ENCODE measurements around the gene GBF1. TPM values are rescaled to one million over a fixed set of nuclear protein-coding genes. Genes with fewer than 3 reads are reported as not detected.
A peak's percentile ranks its signal among the peaks of the same experiment; 100 is the strongest.

The GBF1 gene
- total RNA-seq, 2 donors from 2014 or later: 32.1 to 44.2 TPM

DNA sequence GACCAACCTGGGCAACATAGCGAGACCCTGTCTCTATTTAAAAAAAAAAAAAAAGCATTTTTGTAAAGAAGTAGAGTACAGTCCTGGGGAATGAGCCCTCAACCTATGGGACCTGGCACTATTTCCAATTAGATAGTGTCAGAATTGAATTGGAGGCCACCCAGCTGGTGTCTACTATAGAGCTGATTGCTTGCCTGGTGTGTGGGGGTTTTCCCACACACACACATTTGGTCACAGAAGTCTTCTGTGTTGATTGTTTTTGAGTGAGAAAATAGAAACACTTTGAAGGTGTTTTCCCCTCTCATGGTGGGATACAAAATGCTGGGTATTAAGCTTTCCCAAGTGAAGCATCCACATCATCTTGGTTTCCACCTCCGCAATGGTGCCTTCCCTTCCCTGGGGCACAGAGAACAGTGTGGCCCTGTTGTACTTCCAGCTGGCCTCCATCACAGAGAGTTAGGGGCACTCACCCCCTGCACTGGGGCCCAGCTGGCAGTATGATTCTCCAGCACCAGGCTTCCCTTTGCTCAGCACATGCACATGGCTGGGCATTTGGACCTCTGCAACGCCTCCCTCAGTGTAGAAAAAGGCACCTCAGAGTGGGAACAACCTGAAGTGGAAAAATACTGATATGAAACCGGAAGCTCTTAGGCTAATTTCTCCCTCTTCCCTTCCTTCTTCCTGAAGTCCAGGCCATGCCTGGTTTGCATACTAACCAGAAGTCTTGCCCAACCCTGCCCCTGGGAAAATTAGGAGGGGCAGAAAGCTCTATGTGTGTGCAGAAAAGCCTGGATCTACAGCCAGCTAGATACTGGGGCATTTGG is 139.5 kb downstream of the GBF1 start:
- DNase-seq (ENCODE audit: low spot score in 2 of 2) (no peak), ATAC-seq (no peak)
- Mint-ChIP-seq H3K9me3 (no peaks in the 10 kb centered on the region), H3K27ac (peak overlapping the region in 1 of 2 donors; percentile 57), H3K36me3 (no peaks in the 10 kb centered on the region)

DNA sequence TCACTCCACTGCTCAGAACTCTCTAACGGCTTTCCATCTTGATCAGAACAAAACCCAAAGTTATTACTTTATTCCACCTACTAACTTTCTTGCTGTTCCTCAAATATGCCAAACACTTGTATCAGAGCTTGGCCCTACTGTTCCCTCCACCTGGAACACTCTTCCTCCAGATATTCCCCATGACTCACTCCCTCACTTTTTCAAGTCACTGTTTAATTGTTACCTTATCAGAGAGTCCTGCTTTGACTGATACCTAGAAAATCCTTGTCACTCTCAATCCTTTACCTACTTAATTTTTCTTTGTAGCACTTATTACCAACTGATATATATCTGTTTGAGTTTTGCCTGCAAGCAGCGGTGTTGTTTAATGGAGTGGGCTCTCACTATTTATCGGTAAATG is 144.6 kb downstream of the GBF1 start:
- Mint-ChIP-seq H3K27ac (no peak overlapping the region), H3K9me3 (no peaks in the 10 kb centered on the region), H3K36me3 (peaks cover 6% of the 10 kb centered on the region in 2 donors)
- no peak for ATAC-seq
- DNase-seq (ENCODE audit: low spot score in 2 of 2): no peak

GRCh38 chr10:102392306-102392705 is 147.0 kb downstream of the GBF1 start:
- Mint-ChIP-seq H3K36me3 (peaks cover 20 to 23% of the 10 kb centered on the region in 2 donors), H3K27ac (no peak overlapping the region), H3K9me3 (no peaks in the 10 kb centered on the region)
- DNase-seq (ENCODE audit: low spot score in 2 of 2): no peak
- no peak for ATAC-seq

DNA sequence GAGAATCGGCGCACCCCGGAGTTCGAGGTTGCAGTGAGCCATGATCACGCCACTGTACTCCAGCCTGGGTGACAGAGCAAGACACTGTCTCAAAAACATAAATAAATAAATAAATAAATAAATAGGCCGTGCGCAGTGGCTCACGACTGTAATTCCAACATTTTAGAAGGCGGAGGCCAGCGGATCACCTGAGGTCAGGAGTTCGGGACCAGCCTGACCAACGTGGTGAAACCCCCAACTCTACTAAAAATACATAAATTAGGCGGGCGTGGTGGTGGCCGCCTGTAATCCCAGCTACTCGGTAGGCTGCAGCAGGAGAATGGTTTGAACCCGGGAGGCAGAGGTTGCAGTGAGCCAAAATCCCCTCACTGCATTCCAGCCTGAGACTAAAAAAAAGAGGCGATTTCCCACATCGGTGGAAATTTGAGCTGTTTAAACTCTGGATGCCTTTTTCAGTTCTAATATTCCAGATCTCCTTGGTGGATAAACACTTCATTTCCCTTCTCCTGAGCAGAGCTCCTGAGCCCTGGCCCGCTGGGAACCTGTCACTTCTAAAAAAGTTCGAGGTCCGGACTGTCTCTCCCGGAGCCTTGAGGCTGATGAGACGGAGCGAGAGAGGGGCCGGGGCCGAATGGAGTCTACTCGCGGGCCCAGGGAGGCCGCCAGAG is 148.2 kb downstream of the GBF1 start:
- no peak for DNase-seq (ENCODE audit: low spot score in 2 of 2)
- Mint-ChIP-seq H3K9me3 (no peaks in the 10 kb centered on the region), H3K27ac (peak overlapping the region; percentile 96 to 97), H3K36me3 (peaks cover 32 to 33% of the 10 kb centered on the region in 2 donors)
- ATAC-seq: no peak

DNA sequence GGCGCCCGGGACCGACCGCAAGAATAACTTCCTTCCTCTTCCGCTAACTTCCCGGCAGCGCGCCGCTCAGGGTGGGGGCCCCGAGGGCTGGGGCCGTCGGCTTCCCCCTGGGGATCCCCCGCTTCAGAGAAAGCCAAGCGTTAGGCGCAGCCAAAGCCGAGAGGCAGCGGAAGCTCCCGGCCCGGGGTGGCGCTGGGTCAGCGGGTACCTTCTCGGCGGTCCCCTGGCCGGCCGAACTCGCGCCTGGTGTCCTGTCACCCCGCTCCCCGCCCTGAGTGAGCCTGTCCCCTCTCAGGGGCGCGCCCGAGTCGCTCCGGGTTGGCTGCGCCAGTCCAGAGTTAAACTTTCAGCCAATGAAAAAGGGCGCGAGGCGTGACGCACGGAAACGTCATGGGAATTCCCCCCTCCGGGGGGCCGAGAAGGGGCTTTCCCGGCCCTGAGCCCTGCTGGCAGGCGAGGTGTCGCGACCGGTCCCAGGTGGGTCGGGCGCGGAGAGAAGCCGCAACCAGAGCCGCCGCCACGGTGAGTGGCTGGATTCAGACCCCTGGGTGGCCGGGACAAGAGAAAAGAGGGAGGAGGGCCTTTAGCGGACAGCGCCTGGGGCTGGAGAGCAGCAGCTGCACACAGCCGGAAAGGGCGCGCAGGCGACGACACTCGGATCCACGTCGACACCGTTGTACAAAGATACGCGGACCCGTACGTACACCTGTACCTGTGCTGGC is 148.9 kb downstream of the GBF1 start:
- Mint-ChIP-seq H3K36me3 (peaks cover 35 to 36% of the 10 kb centered on the region in 2 donors), H3K27ac (peak overlapping the region; percentile 97), H3K9me3 (no peaks in the 10 kb centered on the region)
- peak; percentile 88 to 89 for ATAC-seq
- peak; percentile 98 to 100 for DNase-seq (ENCODE audit: low spot score in 2 of 2)

GRCh38 chr10:102394801-102395399 is 149.6 kb downstream of the GBF1 start:
- peak in 1 of 2 donors; percentile 42 for DNase-seq (ENCODE audit: low spot score in 2 of 2)
- ATAC-seq: peak; percentile 24 to 33
- Mint-ChIP-seq H3K36me3 (peaks cover 35 to 36% of the 10 kb centered on the region in 2 donors), H3K9me3 (no peaks in the 10 kb centered on the region), H3K27ac (peak overlapping the region; percentile 97)

GRCh38 chr10:102395400-102396316 is 150.3 kb downstream of the GBF1 start, which contains the start of gene NFKB2:
TSS of gene NFKB2 (plus strand) at chr10:102395705. CDS start at chr10:102395960, 255 bp downstream.
- ATAC-seq (peak; percentile 38 to 42), DNase-seq (ENCODE audit: low spot score in 2 of 2) (peak; percentile 90 to 94)
- H3K27ac Mint-ChIP-seq: peak within 1 kb of the TSS; percentile 97
- peaks cover 35 to 42% of the 10 kb centered on the region in 2 donors for H3K36me3 Mint-ChIP-seq
- H3K9me3 Mint-ChIP-seq: no peaks in the 10 kb centered on the region

DNA sequence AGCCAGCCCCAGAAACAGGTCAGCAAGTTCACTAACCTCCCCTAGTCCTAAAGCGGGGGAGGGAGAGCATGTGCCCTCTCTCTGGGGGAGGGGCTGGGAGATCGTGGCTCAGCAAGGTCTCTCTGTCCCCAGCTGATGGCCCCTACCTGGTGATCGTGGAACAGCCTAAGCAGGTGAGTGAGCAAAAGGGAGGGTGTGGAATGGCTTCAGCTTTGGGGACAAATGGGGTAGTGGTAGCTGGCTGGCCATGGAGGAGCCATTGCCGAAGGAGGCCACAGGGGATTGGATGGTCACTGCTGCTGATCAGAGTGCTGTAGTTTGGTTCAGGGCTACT is 151.0 kb downstream of the GBF1 start:
- peaks cover 35 to 42% of the 10 kb centered on the region in 2 donors for H3K36me3 Mint-ChIP-seq
- DNase-seq (ENCODE audit: low spot score in 2 of 2): no peak

GRCh38 chr10:102396730-102397151 is 151.4 kb downstream of the GBF1 start:
- H3K27ac Mint-ChIP-seq: peak overlapping the region; percentile 29 to 97
- DNase-seq (ENCODE audit: low spot score in 2 of 2): no peak
- no peak for ATAC-seq
- H3K9me3 Mint-ChIP-seq: no peaks in the 10 kb centered on the region
- H3K36me3 Mint-ChIP-seq: peaks cover 35 to 42% of the 10 kb centered on the region in 2 donors

More for the DNA sequence above, 151.0 kb downstream of the GBF1 start:
- Mint-ChIP-seq H3K9me3 (no peaks in the 10 kb centered on the region), H3K27ac (peak overlapping the region; percentile 81 to 97)
- no peak for ATAC-seq

DNA sequence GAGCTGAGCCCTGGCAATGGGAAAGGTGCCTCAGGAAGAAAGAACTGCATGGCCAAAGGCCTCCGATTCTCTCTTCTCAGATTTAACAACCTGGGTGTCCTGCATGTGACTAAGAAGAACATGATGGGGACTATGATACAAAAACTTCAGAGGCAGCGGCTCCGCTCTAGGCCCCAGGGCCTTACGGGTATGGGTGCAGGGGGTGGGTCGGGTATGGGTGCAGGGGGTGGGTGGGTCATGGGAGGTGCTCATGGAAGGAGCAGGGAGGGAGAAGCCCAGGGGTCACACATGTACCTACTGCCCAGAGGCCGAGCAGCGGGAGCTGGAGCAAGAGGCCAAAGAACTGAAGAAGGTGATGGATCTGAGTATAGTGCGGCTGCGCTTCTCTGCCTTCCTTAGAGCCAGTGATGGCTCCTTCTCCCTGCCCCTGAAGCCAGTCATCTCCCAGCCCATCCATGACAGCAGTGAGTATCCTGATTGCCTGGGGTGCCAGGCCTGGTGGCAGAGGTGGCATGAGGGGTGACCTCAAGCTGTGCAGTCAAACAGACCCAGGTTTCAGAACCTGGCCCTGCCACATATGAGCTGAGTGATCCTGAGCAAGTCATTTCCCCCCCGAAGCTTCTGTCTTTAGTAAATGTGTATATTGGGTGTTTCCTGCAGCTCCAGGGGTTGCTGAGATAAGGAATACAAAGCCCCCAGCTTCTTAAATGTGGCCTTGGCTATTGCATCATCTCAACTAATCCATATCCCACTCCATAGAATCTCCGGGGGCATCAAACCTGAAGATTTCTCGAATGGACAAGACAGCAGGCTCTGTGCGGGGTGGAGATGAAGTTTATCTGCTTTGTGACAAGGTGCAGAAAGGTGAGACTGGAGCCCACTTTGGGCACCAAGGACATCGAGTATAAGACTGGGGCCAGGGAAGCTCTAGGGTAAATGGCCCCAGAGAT is 152.2 kb downstream of the GBF1 start:
- ATAC-seq (no peak), DNase-seq (ENCODE audit: low spot score in 2 of 2) (no peak)
- Mint-ChIP-seq H3K27ac (peak overlapping the region; percentile 86 to 97), H3K9me3 (no peaks in the 10 kb centered on the region), H3K36me3 (peaks cover 35 to 42% of the 10 kb centered on the region in 2 donors)

- DNase-seq (ENCODE audit: low spot score in 2 of 2) (no peak), ATAC-seq (no peak)
- H3K36me3 Mint-ChIP-seq: peaks cover 35 to 42% of the 10 kb centered on the region in 2 donors
- H3K27ac Mint-ChIP-seq: peak overlapping the region; percentile 86 to 97
- H3K9me3 Mint-ChIP-seq: no peaks in the 10 kb centered on the region
Measured at GRCh38 chr10:102398172-102399020, 153.1 kb downstream of the GBF1 start.

DNA sequence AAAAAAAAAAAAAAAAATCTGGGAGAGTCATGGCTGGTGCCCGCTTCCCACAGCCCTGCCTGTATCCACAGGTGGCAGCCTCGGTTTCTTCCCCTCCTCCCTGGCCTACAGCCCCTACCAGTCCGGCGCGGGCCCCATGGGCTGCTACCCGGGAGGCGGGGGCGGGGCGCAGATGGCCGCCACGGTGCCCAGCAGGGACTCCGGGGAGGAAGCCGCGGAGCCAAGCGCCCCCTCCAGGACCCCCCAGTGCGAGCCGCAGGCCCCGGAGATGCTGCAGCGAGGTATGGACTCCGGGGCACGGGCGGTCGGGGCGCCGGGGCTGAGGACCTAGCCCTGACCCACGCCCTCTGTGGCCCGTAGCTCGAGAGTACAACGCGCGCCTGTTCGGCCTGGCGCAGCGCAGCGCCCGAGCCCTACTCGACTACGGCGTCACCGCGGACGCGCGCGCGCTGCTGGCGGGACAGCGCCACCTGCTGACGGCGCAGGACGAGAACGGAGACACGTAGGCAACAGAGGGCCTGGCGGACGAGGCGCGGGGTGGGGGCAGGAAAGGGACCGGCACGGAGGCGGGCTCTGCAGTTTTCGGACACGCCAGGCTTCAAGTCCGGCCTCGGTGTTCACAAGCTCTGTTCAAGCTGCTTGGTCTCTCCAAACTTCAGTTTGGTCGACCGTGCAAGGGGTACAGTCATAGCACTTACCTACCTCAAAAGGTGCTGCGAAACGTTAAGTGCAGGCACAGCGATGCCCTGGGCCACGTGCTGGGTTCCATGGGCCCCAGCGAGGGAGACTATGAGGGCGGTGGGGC is 154.1 kb downstream of the GBF1 start:
- H3K27ac Mint-ChIP-seq: peak overlapping the region; percentile 72 to 81
- ATAC-seq (peak; percentile 52 to 65), DNase-seq (ENCODE audit: low spot score in 2 of 2) (peak; percentile 89 to 92)
- no peaks in the 10 kb centered on the region for H3K9me3 Mint-ChIP-seq
- peaks cover 33 to 42% of the 10 kb centered on the region in 2 donors for H3K36me3 Mint-ChIP-seq

DNA sequence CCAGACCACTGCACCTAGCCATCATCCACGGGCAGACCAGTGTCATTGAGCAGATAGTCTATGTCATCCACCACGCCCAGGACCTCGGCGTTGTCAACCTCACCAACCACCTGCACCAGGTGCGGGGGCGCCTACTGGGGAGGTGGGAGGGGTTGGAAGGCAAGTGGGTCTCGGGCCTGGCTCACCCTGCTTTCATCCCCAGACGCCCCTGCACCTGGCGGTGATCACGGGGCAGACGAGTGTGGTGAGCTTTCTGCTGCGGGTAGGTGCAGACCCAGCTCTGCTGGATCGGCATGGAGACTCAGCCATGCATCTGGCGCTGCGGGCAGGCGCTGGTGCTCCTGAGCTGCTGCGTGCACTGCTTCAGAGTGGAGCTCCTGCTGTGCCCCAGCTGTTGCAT is 154.7 kb downstream of the GBF1 start:
- Mint-ChIP-seq H3K27ac (peak overlapping the region; percentile 72 to 81), H3K9me3 (no peaks in the 10 kb centered on the region), H3K36me3 (peaks cover 29 to 37% of the 10 kb centered on the region in 2 donors)
- ATAC-seq (no peak), DNase-seq (ENCODE audit: low spot score in 2 of 2) (peak in 1 of 2 donors; percentile 59)

Measured in activated naive CD4-positive, alpha-beta T cell treated with anti-CD3 and anti-CD28 coated beads, Interleukin-2, amount 50 U/mL, for 72 hours (primary cell).